HepG2 (cell line): Measurements from ENCODE around the gene SAMD10. TPM values are rescaled to one million over a fixed set of nuclear protein-coding genes. Genes with fewer than 3 reads are reported as not detected.

Experiments
- ATAC-seq: fragments of 200-7000 bp; cut with Tn5 transposase; 3 replicates; pipeline ENCODE4 v1.9.1; 2020; ENCODE audit warnings: mild to moderate bottlenecking, moderate library complexity
- BruUV-seq: library from RNA; stranded (reverse); fragments of 400-500 nt; replicated peaks from 2 replicates; lab custom pipeline; 2021; lab: Mats Ljungman, UMichigan
- CTCF ChIA-PET: fragments of 300-600 bp; formaldehyde crosslinking; extraction: SDS; loops from one replicate; lab custom pipeline; 2021; ENCODE audit warnings: low total read pairs, inconsistent platforms, low intra/inter-chr PET ratio; lab: Yijun Ruan, JAX
- POLR2A ChIA-PET: fragments of 350-600 bp; sonication (Branson Sonifier 250); formaldehyde crosslinking; loops from one replicate; lab custom pipeline; 2020; ENCODE audit warnings: antibody characterized with exemption, inconsistent platforms; lab: Yijun Ruan, JAX
- DNase-seq: peaks from one replicate; pipeline ENCODE4 v3.0.0-alpha.2; 2015; ENCODE audit warnings: low spot score
- FAIRE-seq: peaks from 3 replicates; lab custom pipeline; 2011; peaks lifted over from hg19 to GRCh38; lab: Jason Lieb, UNC
- H2AFZ ChIP-seq: one replicate; pipeline ENCODE4 v1.6.1; 2011; ENCODE audit warnings: low read length, inconsistent platforms
- H3K27ac ChIP-seq: fragments of 300-600 bp; 3 replicates; pipeline ENCODE4 v1.8.0; 2011; ENCODE audit warnings: mixed run types, mild to moderate bottlenecking, mixed read lengths, low read length, inconsistent platforms; ENCODE audit not compliant: insufficient read depth; ENCODE audit errors: extremely low read length
- H3K27me3 ChIP-seq, 2 experiments: fragments of 200-600 bp in 1 of 2; 2 replicates in 1 of 2; 3 replicates in 1 of 2; pipeline versions ENCODE4 v1.6.0 to v1.8.0; 2011; ENCODE audit warnings: low read length in 2 of 2, mild to moderate bottlenecking in 2 of 2, moderate library complexity in 2 of 2, inconsistent platforms in 1 of 2; ENCODE audit not compliant: insufficient read depth in 2 of 2, control insufficient read depth in 1 of 2
- H3K36me3 ChIP-seq, 2 experiments: fragments of 200-600 bp in 1 of 2; replicated peaks in 1 of 2; 2 replicates in 1 of 2; 3 replicates in 1 of 2; pipeline versions ENCODE4 v1.5.1 to v1.8.0; 2011; ENCODE audit warnings: low read length in 2 of 2, inconsistent platforms in 1 of 2; ENCODE audit not compliant: insufficient read depth in 2 of 2, control insufficient read depth in 1 of 2
- H3K4me1 ChIP-seq: 2 replicates; pipeline ENCODE4 v1.5.1; 2012; ENCODE audit warnings: low read length, inconsistent platforms; ENCODE audit not compliant: insufficient read depth
- H3K4me2 ChIP-seq: 2 replicates; pipeline ENCODE4 v1.6.0; 2011; ENCODE audit warnings: low read depth, low read length, inconsistent platforms
- H3K4me3 ChIP-seq, 3 experiments: fragments of 200-600 bp in 1 of 3; sonication (generic), shearing (Covaris generic) in 1 of 3; replicated peaks in 1 of 3; 2 replicates each; pipeline ENCODE4 v1.5.1; 2011 to 2016; ENCODE audit warnings: low read length in 3 of 3, inconsistent platforms in 2 of 3, low read depth in 2 of 3, mild to moderate bottlenecking in 2 of 3, control low read depth in 1 of 3, mixed read lengths in 1 of 3; ENCODE audit not compliant: insufficient read depth in 1 of 3
- H3K79me2 ChIP-seq: one replicate; pipeline ENCODE4 v1.6.1; 2011; ENCODE audit warnings: low read length, inconsistent platforms; ENCODE audit not compliant: insufficient read depth
- H3K9ac ChIP-seq: 2 replicates; pipeline ENCODE4 v1.6.0; 2011; ENCODE audit warnings: mild to moderate bottlenecking, low read depth, low read length, inconsistent platforms; ENCODE audit not compliant: insufficient read depth
- H3K9me3 ChIP-seq: 2 replicates; pipeline ENCODE4 v1.5.1; 2012; ENCODE audit warnings: mild to moderate bottlenecking, low read length
- H4K20me1 ChIP-seq: 2 replicates; pipeline ENCODE4 v1.6.0; 2011; ENCODE audit warnings: inconsistent platforms, mild to moderate bottlenecking, low read length, moderate library complexity; ENCODE audit not compliant: insufficient read depth
- FOXA1 ChIP-seq, 2 experiments: fragments of 450-650 bp in 1 of 2; sonication (generic) in 1 of 2; formaldehyde crosslinking in 1 of 2; IDR thresholded peaks; 2 replicates each; pipeline versions ENCODE4 v1.4.0 to v1.6.1; 2016 to 2020; ENCODE audit warnings: missing genetic modification reagents in 1 of 2
- FOXK2 ChIP-seq: fragments of 450-650 bp; IDR thresholded peaks from 2 replicates; pipeline ENCODE4 v1.6.1; 2016
- GTF3A ChIP-seq: sonication (generic); formaldehyde crosslinking; conservative IDR thresholded peaks from 2 replicates; pipeline ENCODE4 v1.4.0; 2020; ENCODE audit warnings: mild to moderate bottlenecking, missing genetic modification reagents
- MIER2 ChIP-seq: IDR thresholded peaks from 2 replicates; pipeline ENCODE4 v1.6.1; 2016; ENCODE audit warnings: missing biosample characterization, missing genetic modification reagents
- NR2F2 ChIP-seq: IDR thresholded peaks from 2 replicates; pipeline ENCODE4 v1.6.1; 2012; ENCODE audit warnings: low read depth, inconsistent platforms, borderline replicate concordance
- SOX13 ChIP-seq, 3 experiments: fragments of 450-650 bp in 1 of 3; sonication (generic) in 1 of 3; formaldehyde crosslinking in 1 of 3; IDR thresholded peaks in 2 of 3; conservative IDR thresholded peaks in 1 of 3; 2 replicates each; pipeline versions ENCODE4 v1.5.0 to v1.6.1; 2016 to 2020; ENCODE audit warnings: antibody characterized with exemption in 1 of 3, mild to moderate bottlenecking in 1 of 3, missing compliant biosample characterization in 1 of 3, missing genetic modification reagents in 1 of 3, moderate library complexity in 1 of 3
- SRF ChIP-seq: IDR thresholded peaks from 2 replicates; pipeline ENCODE4 v1.6.1; 2011; ENCODE audit warnings: mild to moderate bottlenecking, low read depth, low read length, moderate library complexity
- ZC3H13 ChIP-seq: sonication (generic); formaldehyde crosslinking; IDR thresholded peaks from 2 replicates; pipeline ENCODE4 v1.8.1; 2023; ENCODE audit warnings: mild to moderate bottlenecking, missing genetic modification reagents, moderate library complexity
- ZMYM2 ChIP-seq: sonication (generic); formaldehyde crosslinking; IDR thresholded peaks from 2 replicates; pipeline ENCODE4 v1.8.0; 2022; ENCODE audit warnings: mild to moderate bottlenecking, missing genetic modification reagents
- ZNF333 ChIP-seq: sonication (generic); formaldehyde crosslinking; IDR thresholded peaks from 2 replicates; pipeline ENCODE4 v1.4.0; 2020; ENCODE audit warnings: mild to moderate bottlenecking, missing genetic modification reagents, borderline replicate concordance
- ZNF44 ChIP-seq: sonication (generic); formaldehyde crosslinking; IDR thresholded peaks from 2 replicates; pipeline ENCODE4 v1.5.1; 2020; ENCODE audit warnings: mild to moderate bottlenecking, missing genetic modification reagents
- WGBS: methylation state at CpG from one replicate; pipeline ENCODE4 v1.1.6; 2017; ENCODE audit warnings: low lambda C conversion rate; 5-methylcytosine and 5-hydroxymethylcytosine counted together
- in situ Hi-C: cut with HindIII; loops from 2 replicates; pipeline ENCODE4 v1.10.0; 2017; ENCODE audit warnings: low pct_unique_long_range_greater_than_20kb; ENCODE audit not compliant: extremely low pct_ligation_motif_present
- intact Hi-C: fragments of 100-400 bp; cut with micrococcal nuclease; formaldehyde crosslinking; loops from one replicate; pipeline ENCODE4 v1.10.0; 2022; ENCODE audit not compliant: unreplicated experiment
- polyA plus RNA-seq, 8 experiments: library from polyadenylated mRNA; depleted of rRNA in 3 of 8; stranded (reverse) in 7 of 8; unstranded in 1 of 8; fragments of >200 nt; fragmentation: Illumina TruSeq in 4 of 8; extraction: Trizol in 4 of 8; gene quantifications; 2 replicates each; pipeline versions ENCODE4 v1.2.1 to v1.2.3, GENCODE V29; 2011 to 2016; ENCODE audit warnings: low read depth in 4 of 8, missing spikeins in 1 of 8, mixed read lengths in 1 of 8; ENCODE audit not compliant: insufficient read depth in 1 of 8
- total RNA-seq, 5 experiments: library from RNA; depleted of rRNA; stranded (reverse); fragments of >200 nt; fragmentation: Illumina TruSeq; extraction: Trizol; gene quantifications; 2 replicates each; pipeline ENCODE4 v1.2.3, GENCODE V29; 2016; ENCODE audit warnings: low read depth in 1 of 5
- TF ChIP-seq, protein P1 (sequence below): fragments of 450-650 bp; IDR thresholded peaks from 2 replicates; pipeline ENCODE4 v1.6.1; 2017
- TF ChIP-seq, protein P2 (sequence below): sonication (generic); formaldehyde crosslinking; IDR thresholded peaks from 2 replicates; pipeline ENCODE4 v1.8.0; 2023; ENCODE audit warnings: mild to moderate bottlenecking, missing genetic modification reagents
- TF ChIP-seq, protein P3 (sequence below): sonication (generic); formaldehyde crosslinking; IDR thresholded peaks from 2 replicates; pipeline ENCODE4 v1.4.0; 2020; ENCODE audit warnings: mild to moderate bottlenecking, missing genetic modification reagents
- TF ChIP-seq, protein P4 (sequence below): sonication (generic); formaldehyde crosslinking; IDR thresholded peaks from 2 replicates; pipeline ENCODE4 v1.5.0; 2020; ENCODE audit warnings: missing genetic modification reagents, mild to moderate bottlenecking, borderline replicate concordance
- TF ChIP-seq, protein P5 (sequence below): sonication (generic); formaldehyde crosslinking; IDR thresholded peaks from 2 replicates; pipeline ENCODE4 v1.5.1; 2020; ENCODE audit warnings: mild to moderate bottlenecking, missing genetic modification reagents, borderline replicate concordance

The SAMD10 gene
- total and polyA plus RNA-seq, 2 of the 13 experiments (the other 11 are each of a cell fraction or from before 2014, with no cell fraction given), result 6.1 to 11.0 TPM

DNA sequence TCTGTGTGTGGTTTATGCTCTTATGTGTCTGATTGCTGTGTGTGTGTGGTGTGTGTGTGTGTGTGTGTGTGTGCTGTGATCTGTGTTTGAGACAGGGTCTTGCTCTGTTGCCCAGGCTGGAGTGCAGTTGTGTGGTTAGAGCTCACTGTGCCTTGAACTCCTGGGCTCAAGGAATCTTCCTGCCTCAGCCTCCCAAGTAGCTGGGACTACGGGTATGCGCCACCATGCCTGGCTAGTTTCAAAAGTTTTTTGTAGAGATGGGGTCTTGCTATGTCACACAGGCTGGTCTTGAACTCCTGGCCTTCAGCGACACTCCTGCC is 6.3 kb downstream of the SAMD10 start:
- Histone ChIP-seq H3K9me3 (no peaks in the 10 kb centered on the region), H3K27me3 (no peaks in the 10 kb centered on the region), H3K4me2 (peak overlapping the region; percentile 91), H3K79me2 (peaks cover 11% of the 10 kb centered on the region), H3K36me3 (no peaks in the 10 kb centered on the region; a peak in 2 of 5 replicates), H3K4me1 (peaks cover 55% of the 10 kb centered on the region), H2AFZ (no peak overlapping the region), H3K27ac (peak overlapping the region; percentile 13), H4K20me1 (no peaks in the 10 kb centered on the region; the same call in 1 of the 2 replicates), H3K9ac (no peak overlapping the region), H3K4me3 (peak overlapping the region in 2 of 3 experiments; percentile 43 to 75; a peak in 3 of 6 replicates)
- POLR2A ChIA-PET, result interaction anchor here (0.9 to 3.6 kb wide), 15 partner anchors 7 to 436 kb away, joined by 3 to 36 read pairs (median 4); partner anchors contain the start of genes PRPF6, PTK6, TPD52L2 and UCKL1
- no TSS peak for BruUV-seq
- CTCF ChIA-PET, result interaction anchor here (0.5 to 2.4 kb wide), 8 partner anchors 22 to 435 kb away, joined by 3 to 18 read pairs (median 4); partner anchors contain the start of genes ARFRP1 and ZGPAT
- no peak for ATAC-seq
- 46% methylated on average over 1 of the region's 3 CpGs for WGBS
- DNase-seq, result no peak
- in situ Hi-C loops (no loop called here), intact Hi-C loops (loop anchor here (5.0 kb wide), 1 partner anchor 436 kb away; the partner anchor contains the start of gene PTK6)
- FAIRE-seq, result peak; percentile 12
- TF ChIP-seq FOXK2 (0 out of 2 replicates have a peak, but pooled peaks have one; percentile 69), NR2F2 (no peak), SOX13 (IDR thresholded peaks at IDR 0.05) (0 out of 2 replicates have a peak, but pooled peaks have one; percentile 28), SOX13 (CRISPR knock-in tag; conservative IDR thresholded peaks at IDR 0.05 in 1 of 2, IDR thresholded peaks at IDR 0.05 in 1 of 2) (no peak), ZC3H13 (CRISPR knock-in tag) (0 out of 2 replicates have a peak, but pooled peaks have one; percentile 72), FOXA1 (IDR thresholded peaks at IDR 0.05) (0 out of 2 replicates have a peak, but pooled peaks have one; percentile 54), FOXA1 (CRISPR knock-in tag; IDR thresholded peaks at IDR 0.05) (no peak), ZNF333 (CRISPR knock-in tag) (no peak), ZMYM2 (peak; percentile 61; the same call in 1 of the 2 replicates), GTF3A (CRISPR knock-in tag) (no peak), SRF (no peak), ZNF44 (CRISPR knock-in tag) (no peak), MIER2 (CRISPR knock-in tag) (no peak)
- TF ChIP-seq, protein P1, sequence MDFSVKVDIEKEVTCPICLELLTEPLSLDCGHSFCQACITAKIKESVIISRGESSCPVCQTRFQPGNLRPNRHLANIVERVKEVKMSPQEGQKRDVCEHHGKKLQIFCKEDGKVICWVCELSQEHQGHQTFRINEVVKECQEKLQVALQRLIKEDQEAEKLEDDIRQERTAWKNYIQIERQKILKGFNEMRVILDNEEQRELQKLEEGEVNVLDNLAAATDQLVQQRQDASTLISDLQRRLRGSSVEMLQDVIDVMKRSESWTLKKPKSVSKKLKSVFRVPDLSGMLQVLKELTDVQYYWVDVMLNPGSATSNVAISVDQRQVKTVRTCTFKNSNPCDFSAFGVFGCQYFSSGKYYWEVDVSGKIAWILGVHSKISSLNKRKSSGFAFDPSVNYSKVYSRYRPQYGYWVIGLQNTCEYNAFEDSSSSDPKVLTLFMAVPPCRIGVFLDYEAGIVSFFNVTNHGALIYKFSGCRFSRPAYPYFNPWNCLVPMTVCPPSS, result 0 out of 2 replicates have a peak, but pooled peaks have one; percentile 64
- TF ChIP-seq, protein P2, sequence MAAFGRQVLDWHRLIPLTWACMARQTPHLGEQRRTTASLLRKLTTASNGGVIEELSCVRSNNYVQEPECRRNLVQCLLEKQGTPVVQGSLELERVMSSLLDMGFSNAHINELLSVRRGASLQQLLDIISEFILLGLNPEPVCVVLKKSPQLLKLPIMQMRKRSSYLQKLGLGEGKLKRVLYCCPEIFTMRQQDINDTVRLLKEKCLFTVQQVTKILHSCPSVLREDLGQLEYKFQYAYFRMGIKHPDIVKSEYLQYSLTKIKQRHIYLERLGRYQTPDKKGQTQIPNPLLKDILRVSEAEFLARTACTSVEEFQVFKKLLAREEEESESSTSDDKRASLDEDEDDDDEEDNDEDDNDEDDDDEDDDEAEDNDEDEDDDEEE (CRISPR knock-in tag), result no peak
- TF ChIP-seq, protein P3, sequence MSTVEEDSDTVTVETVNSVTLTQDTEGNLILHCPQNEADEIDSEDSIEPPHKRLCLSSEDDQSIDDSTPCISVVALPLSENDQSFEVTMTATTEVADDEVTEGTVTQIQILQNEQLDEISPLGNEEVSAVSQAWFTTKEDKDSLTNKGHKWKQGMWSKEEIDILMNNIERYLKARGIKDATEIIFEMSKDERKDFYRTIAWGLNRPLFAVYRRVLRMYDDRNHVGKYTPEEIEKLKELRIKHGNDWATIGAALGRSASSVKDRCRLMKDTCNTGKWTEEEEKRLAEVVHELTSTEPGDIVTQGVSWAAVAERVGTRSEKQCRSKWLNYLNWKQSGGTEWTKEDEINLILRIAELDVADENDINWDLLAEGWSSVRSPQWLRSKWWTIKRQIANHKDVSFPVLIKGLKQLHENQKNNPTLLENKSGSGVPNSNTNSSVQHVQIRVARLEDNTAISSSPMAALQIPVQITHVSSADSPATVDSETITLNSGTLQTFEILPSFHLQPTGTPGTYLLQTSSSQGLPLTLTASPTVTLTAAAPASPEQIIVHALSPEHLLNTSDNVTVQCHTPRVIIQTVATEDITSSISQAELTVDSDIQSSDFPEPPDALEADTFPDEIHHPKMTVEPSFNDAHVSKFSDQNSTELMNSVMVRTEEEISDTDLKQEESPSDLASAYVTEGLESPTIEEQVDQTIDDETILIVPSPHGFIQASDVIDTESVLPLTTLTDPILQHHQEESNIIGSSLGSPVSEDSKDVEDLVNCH (CRISPR knock-in tag), result 0 out of 2 replicates have a peak, but pooled peaks have one; percentile 30
- TF ChIP-seq, protein P4, sequence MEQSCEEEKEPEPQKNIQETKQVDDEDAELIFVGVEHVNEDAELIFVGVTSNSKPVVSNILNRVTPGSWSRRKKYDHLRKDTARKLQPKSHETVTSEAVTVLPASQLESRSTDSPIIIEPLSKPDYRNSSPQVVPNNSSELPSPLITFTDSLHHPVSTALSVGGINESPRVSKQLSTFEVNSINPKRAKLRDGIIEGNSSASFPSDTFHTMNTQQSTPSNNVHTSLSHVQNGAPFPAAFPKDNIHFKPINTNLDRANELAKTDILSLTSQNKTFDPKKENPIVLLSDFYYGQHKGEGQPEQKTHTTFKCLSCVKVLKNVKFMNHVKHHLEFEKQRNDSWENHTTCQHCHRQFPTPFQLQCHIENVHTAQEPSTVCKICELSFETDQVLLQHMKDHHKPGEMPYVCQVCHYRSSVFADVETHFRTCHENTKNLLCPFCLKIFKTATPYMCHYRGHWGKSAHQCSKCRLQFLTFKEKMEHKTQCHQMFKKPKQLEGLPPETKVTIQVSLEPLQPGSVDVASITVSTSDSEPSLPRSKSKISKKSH (CRISPR knock-in tag), result 0 out of 2 replicates have a peak, but pooled peaks have one; percentile 5
- TF ChIP-seq, protein P5, sequence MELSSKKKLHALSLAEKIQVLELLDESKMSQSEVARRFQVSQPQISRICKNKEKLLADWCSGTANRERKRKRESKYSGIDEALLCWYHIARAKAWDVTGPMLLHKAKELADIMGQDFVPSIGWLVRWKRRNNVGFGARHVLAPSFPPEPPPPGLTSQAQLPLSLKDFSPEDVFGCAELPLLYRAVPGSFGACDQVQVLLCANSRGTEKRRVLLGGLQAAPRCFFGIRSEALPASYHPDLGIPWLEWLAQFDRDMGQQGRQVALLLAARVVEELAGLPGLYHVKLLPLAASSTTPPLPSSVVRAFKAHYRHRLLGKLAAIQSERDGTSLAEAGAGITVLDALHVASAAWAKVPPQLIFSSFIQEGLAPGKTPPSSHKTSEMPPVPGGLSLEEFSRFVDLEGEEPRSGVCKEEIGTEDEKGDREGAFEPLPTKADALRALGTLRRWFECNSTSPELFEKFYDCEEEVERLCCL (CRISPR knock-in tag), result no peak
